ENCODE data around the gene NDUFV2. TPM values are rescaled to one million over a fixed set of nuclear protein-coding genes. Genes with fewer than 3 reads are reported as not detected.

Gene NDUFV2
- total and polyA plus RNA-seq, 5 donors: 283 to 767 (median 314) TPM

GRCh38 chr18:9137168-9138066 is 34.9 kb downstream of the NDUFV2 start:
- ATAC-seq (peak; percentile 6 to 18), DNase-seq (peak; percentile 76 to 91 (median 86))
- intact Hi-C loops (cut with DNase I): loop anchor here in 1 of 4 donors (5.0 kb wide), 1 partner anchor 35 kb away; the partner anchor contains the start of gene NDUFV2
- Histone ChIP-seq H3K4me1 (ENCODE audit: control insufficient read depth, insufficient read depth, low read length) (no peaks in the 10 kb centered on the region), H3K27me3 (ENCODE audit: control insufficient read depth, insufficient read depth) (no peaks in the 10 kb centered on the region), H3K4me3 (ENCODE audit: low read length) (peak overlapping the region; percentile 65), H3K27ac (ENCODE audit: low read length) (peak overlapping the region; percentile 99), H3K9me3 (ENCODE audit: control insufficient read depth, low read length) (no peaks in the 10 kb centered on the region)
- WGBS: under 1% methylated on average over 95 of the region's 95 CpGs

- WGBS: 51% methylated on average over 7 of the region's 7 CpGs
- Histone ChIP-seq H3K4me3 (ENCODE audit: low read length) (peak overlapping the region; percentile 65), H3K27me3 (ENCODE audit: control insufficient read depth, insufficient read depth) (no peaks in the 10 kb centered on the region), H3K27ac (ENCODE audit: low read length) (no peak overlapping the region), H3K9me3 (ENCODE audit: control insufficient read depth, low read length) (no peaks in the 10 kb centered on the region), H3K4me1 (ENCODE audit: control insufficient read depth, insufficient read depth, low read length) (no peaks in the 10 kb centered on the region)
- DNase-seq (no peak), ATAC-seq (no peak)
- intact Hi-C loops (cut with DNase I): loop anchor here in 1 of 4 donors (5.0 kb wide), 1 partner anchor 37 kb away; the partner anchor contains the start of gene NDUFV2
Observed at GRCh38 chr18:9139400-9140039, 37.0 kb downstream of the NDUFV2 start.

- intact Hi-C loops (cut with DNase I): no loop called here
- no peak overlapping the region for H3K4me3 ChIP-seq (ENCODE audit: low read length)
- no peaks in the 10 kb centered on the region for H3K4me1 ChIP-seq (ENCODE audit: control insufficient read depth, insufficient read depth, low read length)
- no peak overlapping the region for H3K27ac ChIP-seq (ENCODE audit: low read length)
- H3K9me3 ChIP-seq (ENCODE audit: control insufficient read depth, low read length): no peaks in the 10 kb centered on the region
- no peaks in the 10 kb centered on the region for H3K27me3 ChIP-seq (ENCODE audit: control insufficient read depth, insufficient read depth)
- no peak for ATAC-seq
- 57% methylated on average over 2 of the region's 2 CpGs for WGBS
- no peak for DNase-seq
Observed at GRCh38 chr18:9140381-9140780, 37.9 kb downstream of the NDUFV2 start.

- H3K4me3 ChIP-seq (ENCODE audit: low read length): no peak overlapping the region
- no peaks in the 10 kb centered on the region for H3K27me3 ChIP-seq (ENCODE audit: control insufficient read depth, insufficient read depth)
- no peak for DNase-seq
- H3K4me1 ChIP-seq (ENCODE audit: control insufficient read depth, insufficient read depth, low read length): no peaks in the 10 kb centered on the region
- no peaks in the 10 kb centered on the region for H3K9me3 ChIP-seq (ENCODE audit: control insufficient read depth, low read length)
- H3K27ac ChIP-seq (ENCODE audit: low read length): no peak overlapping the region
- WGBS: 93% methylated on average over 2 of the region's 2 CpGs
- intact Hi-C loops (cut with DNase I): no loop called here
- ATAC-seq: no peak
Observed at GRCh38 chr18:9140984-9141383, 38.5 kb downstream of the NDUFV2 start.

- H3K27ac ChIP-seq (ENCODE audit: low read length): peak overlapping the region; percentile 39
- ATAC-seq: no peak
- no peaks in the 10 kb centered on the region for H3K27me3 ChIP-seq (ENCODE audit: control insufficient read depth, insufficient read depth)
- peaks cover 2% of the 10 kb centered on the region for H3K4me1 ChIP-seq (ENCODE audit: control insufficient read depth, insufficient read depth, low read length)
- intact Hi-C loops (cut with DNase I): loop anchor here in 3 of 4 donors (5.0 kb wide), 2 partner anchors 69 to 74 kb away; no protein-coding TSS in a partner anchor
- H3K9me3 ChIP-seq (ENCODE audit: control insufficient read depth, low read length): no peaks in the 10 kb centered on the region
- DNase-seq: no peak
- no peak overlapping the region for H3K4me3 ChIP-seq (ENCODE audit: low read length)
- 89% methylated on average over 1 of the region's 1 CpG for whole genome bisulfite sequencing
Observed at GRCh38 chr18:9146224-9146623, 43.7 kb downstream of the NDUFV2 start.

GRCh38 chr18:9147440-9148202 is 45.1 kb downstream of the NDUFV2 start:
- ATAC-seq (peak; percentile 84 to 85), DNase-seq (no peak)
- no peak overlapping the region for H3K4me3 ChIP-seq (ENCODE audit: low read length)
- intact Hi-C loops (cut with DNase I): loop anchor here (2.0 to 5.0 kb wide), 3 partner anchors 70 to 75 kb away; no protein-coding TSS in a partner anchor
- peaks cover 2% of the 10 kb centered on the region for H3K4me1 ChIP-seq (ENCODE audit: control insufficient read depth, insufficient read depth, low read length)
- no peaks in the 10 kb centered on the region for H3K27me3 ChIP-seq (ENCODE audit: control insufficient read depth, insufficient read depth)
- H3K27ac ChIP-seq (ENCODE audit: low read length): no peak overlapping the region
- WGBS: 28% methylated on average over 1 of the region's 1 CpG
- H3K9me3 ChIP-seq (ENCODE audit: control insufficient read depth, low read length): no peaks in the 10 kb centered on the region

GRCh38 chr18:9148203-9148552 is 45.7 kb downstream of the NDUFV2 start:
- peaks cover 2% of the 10 kb centered on the region for H3K4me1 ChIP-seq (ENCODE audit: control insufficient read depth, insufficient read depth, low read length)
- H3K9me3 ChIP-seq (ENCODE audit: control insufficient read depth, low read length): no peaks in the 10 kb centered on the region
- no peak for DNase-seq
- intact Hi-C loops (cut with DNase I): loop anchor here (2.0 to 5.0 kb wide), 3 partner anchors 71 to 76 kb away; no protein-coding TSS in a partner anchor
- no peak overlapping the region for H3K4me3 ChIP-seq (ENCODE audit: low read length)
- no peak for ATAC-seq
- no peaks in the 10 kb centered on the region for H3K27me3 ChIP-seq (ENCODE audit: control insufficient read depth, insufficient read depth)
- H3K27ac ChIP-seq (ENCODE audit: low read length): no peak overlapping the region
- WGBS: 49% methylated on average over 1 of the region's 1 CpG

- no peak for ATAC-seq
- Histone ChIP-seq H3K4me1 (ENCODE audit: control insufficient read depth, insufficient read depth, low read length) (peaks cover 2% of the 10 kb centered on the region), H3K9me3 (ENCODE audit: control insufficient read depth, low read length) (no peaks in the 10 kb centered on the region), H3K27me3 (ENCODE audit: control insufficient read depth, insufficient read depth) (no peaks in the 10 kb centered on the region), H3K4me3 (ENCODE audit: low read length) (no peak overlapping the region), H3K27ac (ENCODE audit: low read length) (no peak overlapping the region)
- DNase-seq: no peak
- 69% methylated on average over 5 of the region's 5 CpGs for WGBS
- intact Hi-C loops (cut with DNase I): no loop called here
Observed at GRCh38 chr18:9150121-9150520, 47.6 kb downstream of the NDUFV2 start.

GRCh38 chr18:9153256-9153655 is 50.8 kb downstream of the NDUFV2 start:
- H3K4me1 ChIP-seq (ENCODE audit: control insufficient read depth, insufficient read depth, low read length): peaks cover 1% of the 10 kb centered on the region
- DNase-seq: no peak
- no peaks in the 10 kb centered on the region for H3K9me3 ChIP-seq (ENCODE audit: control insufficient read depth, low read length)
- peak in 1 of 2 donors; percentile 26 for ATAC-seq
- H3K27me3 ChIP-seq (ENCODE audit: control insufficient read depth, insufficient read depth): no peaks in the 10 kb centered on the region
- WGBS: 42% methylated on average over 1 of the region's 1 CpG
- no peak overlapping the region for H3K27ac ChIP-seq (ENCODE audit: low read length)
- intact Hi-C loops (cut with DNase I): no loop called here
- H3K4me3 ChIP-seq (ENCODE audit: low read length): no peak overlapping the region

- no peak for DNase-seq
- intact Hi-C loops (cut with DNase I): no loop called here
- ATAC-seq: no peak
- peaks cover 5% of the 10 kb centered on the region for H3K4me1 ChIP-seq (ENCODE audit: control insufficient read depth, insufficient read depth, low read length)
- no peaks in the 10 kb centered on the region for H3K27me3 ChIP-seq (ENCODE audit: control insufficient read depth, insufficient read depth)
- no peak overlapping the region for H3K27ac ChIP-seq (ENCODE audit: low read length)
- no peaks in the 10 kb centered on the region for H3K9me3 ChIP-seq (ENCODE audit: control insufficient read depth, low read length)
- WGBS: 94% methylated on average over 4 of the region's 4 CpGs
- no peak overlapping the region for H3K4me3 ChIP-seq (ENCODE audit: low read length)
Observed at GRCh38 chr18:9156604-9157249, 54.2 kb downstream of the NDUFV2 start.
